Activated CD4-positive, alpha-beta memory T cell treated with anti-CD3 and anti-CD28 coated beads for 36 hours (primary cell): ENCODE measurements around the gene ABLIM2. TPM values are rescaled to one million over a fixed set of nuclear protein-coding genes. Genes with fewer than 3 reads are reported as not detected.

Experiments used
- CTCF ChIA-PET: fragments of 350-600 bp; sonication (Branson Sonifier 250); formaldehyde crosslinking; loops from one replicate; lab custom pipeline; 2021; ENCODE audit warnings: antibody characterized with exemption, inconsistent platforms; lab: Charles Lee
- POLR2A ChIA-PET: fragments of 350-600 bp; sonication (Branson Sonifier 250); formaldehyde crosslinking; loops from one replicate; lab custom pipeline; 2021; ENCODE audit warnings: antibody characterized with exemption; lab: Charles Lee
- DNase-seq: peaks from one replicate; pipeline ENCODE4 v3.0.0-alpha.2; 2020
- H3K27ac Mint-ChIP-seq: one replicate; pipeline ENCODE4 v1.8.0; 2021; ENCODE audit warnings: mixed read lengths
- H3K27me3 Mint-ChIP-seq: one replicate; pipeline ENCODE4 v1.8.0; 2021; ENCODE audit warnings: mixed read lengths
- H3K36me3 Mint-ChIP-seq: one replicate; pipeline ENCODE4 v1.8.0; 2021; ENCODE audit warnings: mixed read lengths
- H3K4me1 Mint-ChIP-seq: one replicate; pipeline ENCODE4 v1.8.0; 2021; ENCODE audit warnings: low read depth, mixed read lengths
- H3K4me3 Mint-ChIP-seq: one replicate; pipeline ENCODE4 v1.8.0; 2021; ENCODE audit warnings: mild to moderate bottlenecking, mixed read lengths
- H3K9me3 Mint-ChIP-seq: one replicate; pipeline ENCODE4 v1.8.0; 2021; ENCODE audit warnings: mixed read lengths
- intact Hi-C: fragments of 100-400 bp; cut with micrococcal nuclease; formaldehyde crosslinking; loops from one replicate; pipeline ENCODE4 v1.15.1; 2023
- total RNA-seq, 2 experiments: library from RNA; stranded (reverse); gene quantifications; one replicate each; pipeline ENCODE4 v1.2.3, GENCODE V29; 2021

ABLIM2 gene
- total RNA-seq, 2 experiments from 2014 or later, result 0.55 to 0.63 TPM

- no peak for DNase-seq
- peaks cover 74% of the 10 kb centered on the region for H3K4me1 Mint-ChIP-seq
- intact Hi-C loops, result loop anchor here (10.0 kb wide), 2 partner anchors 466 to 1274 kb away; partner anchors contain the start of gene S100P
- H3K9me3 Mint-ChIP-seq, result no peaks in the 10 kb centered on the region
- H3K27ac Mint-ChIP-seq, result peak overlapping the region; percentile 100
- H3K4me3 Mint-ChIP-seq, result no peak overlapping the region
- H3K27me3 Mint-ChIP-seq, result no peaks in the 10 kb centered on the region
- peaks cover 31% of the 10 kb centered on the region for H3K36me3 Mint-ChIP-seq
- ChIA-PET POLR2A (interaction anchor here (0.5 to 1.5 kb wide), 5 partner anchors 16 to 137 kb away, joined by 3 to 4 read pairs (median 3); partner anchors contain the start of gene AFAP1), CTCF (interaction anchor here (1.0 to 2.9 kb wide), 6 partner anchors 7 to 166 kb away, joined by 3 to 9 read pairs (median 4); partner anchors contain the start of gene AFAP1)
Measured at GRCh38 chr4:7968262-7968896, 190.2 kb downstream of the ABLIM2 start.

DNA sequence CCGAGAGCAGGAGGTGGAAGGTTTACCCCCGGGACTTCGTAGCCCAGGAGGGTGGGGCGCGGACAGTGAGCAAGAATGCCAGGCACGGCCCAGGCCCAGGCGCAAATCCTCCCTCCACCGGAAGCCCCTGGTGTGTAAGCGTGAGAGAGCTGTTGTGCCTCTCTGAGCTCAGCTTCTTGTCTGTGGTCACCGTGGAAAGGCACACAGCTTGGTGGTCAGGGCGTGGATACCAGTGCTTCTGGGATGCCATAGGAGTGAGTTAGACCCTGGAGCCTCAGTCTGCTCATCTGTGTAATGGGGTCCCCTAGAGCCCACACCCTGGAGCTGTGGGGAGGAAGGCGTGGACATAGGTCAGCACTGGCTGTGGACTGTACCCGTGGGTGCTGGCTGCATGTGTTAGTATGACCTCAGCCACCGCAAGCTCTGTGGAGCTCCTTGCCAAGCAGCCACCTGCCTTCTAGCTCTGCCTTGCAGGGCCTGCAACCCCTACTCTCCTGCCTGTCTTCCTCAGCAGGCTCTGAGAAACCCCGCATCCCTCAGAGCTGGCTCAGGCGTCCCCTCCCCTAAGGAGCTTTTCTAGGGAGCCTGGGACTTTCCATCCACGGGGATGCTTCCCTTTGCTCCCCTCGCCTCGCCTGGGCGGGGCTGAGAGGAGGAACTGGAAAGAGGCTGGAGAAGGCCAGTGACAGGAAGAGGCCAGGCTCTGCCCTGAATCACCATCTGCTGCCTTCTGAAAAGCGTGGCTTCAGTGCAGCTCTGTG, 190.9 kb downstream of the ABLIM2 start:
- ChIA-PET CTCF (interaction anchor here (0.7 to 1.6 kb wide), 6 partner anchors 18 to 165 kb away, joined by 3 to 8 read pairs (median 4); no protein-coding TSS in a partner anchor), POLR2A (interaction anchor here (0.5 to 1.0 kb wide), 3 partner anchors 99 to 136 kb away, joined by 3 read pairs; no protein-coding TSS in a partner anchor)
- peaks cover 73% of the 10 kb centered on the region for H3K4me1 Mint-ChIP-seq
- H3K9me3 Mint-ChIP-seq, result no peaks in the 10 kb centered on the region
- no peak overlapping the region for H3K4me3 Mint-ChIP-seq
- peak overlapping the region; percentile 100 for H3K27ac Mint-ChIP-seq
- H3K27me3 Mint-ChIP-seq, result no peaks in the 10 kb centered on the region
- peaks cover 26% of the 10 kb centered on the region for H3K36me3 Mint-ChIP-seq
- intact Hi-C loops, result loop anchor here (10.0 kb wide), 2 partner anchors 467 to 1273 kb away; partner anchors contain the start of gene S100P
- DNase-seq, result peak; percentile 39

GRCh38 chr4:7967063-7967440, 191.6 kb downstream of the ABLIM2 start:
- Mint-ChIP-seq H3K4me1 (peaks cover 69% of the 10 kb centered on the region), H3K36me3 (peaks cover 20% of the 10 kb centered on the region), H3K9me3 (no peaks in the 10 kb centered on the region), H3K27me3 (no peaks in the 10 kb centered on the region), H3K27ac (peak overlapping the region; percentile 56), H3K4me3 (no peak overlapping the region)
- DNase-seq, result no peak
- intact Hi-C loops, result loop anchor here (10.0 kb wide), 2 partner anchors 468 to 1272 kb away; partner anchors contain the start of gene S100P
- ChIA-PET CTCF (interaction anchor here (0.7 to 1.6 kb wide), 5 partner anchors 19 to 165 kb away, joined by 3 to 8 read pairs (median 4); no protein-coding TSS in a partner anchor), POLR2A (interaction anchor here (1.0 kb wide), 1 partner anchor 100 kb away, joined by 3 read pairs; no protein-coding TSS in a partner anchor)

GRCh38 chr4:7966281-7967062, 192.1 kb downstream of the ABLIM2 start:
- CTCF ChIA-PET, result interaction anchor here (1.4 to 1.8 kb wide), 4 partner anchors 12 to 164 kb away, joined by 4 to 8 read pairs (median 4); no protein-coding TSS in a partner anchor

DNA sequence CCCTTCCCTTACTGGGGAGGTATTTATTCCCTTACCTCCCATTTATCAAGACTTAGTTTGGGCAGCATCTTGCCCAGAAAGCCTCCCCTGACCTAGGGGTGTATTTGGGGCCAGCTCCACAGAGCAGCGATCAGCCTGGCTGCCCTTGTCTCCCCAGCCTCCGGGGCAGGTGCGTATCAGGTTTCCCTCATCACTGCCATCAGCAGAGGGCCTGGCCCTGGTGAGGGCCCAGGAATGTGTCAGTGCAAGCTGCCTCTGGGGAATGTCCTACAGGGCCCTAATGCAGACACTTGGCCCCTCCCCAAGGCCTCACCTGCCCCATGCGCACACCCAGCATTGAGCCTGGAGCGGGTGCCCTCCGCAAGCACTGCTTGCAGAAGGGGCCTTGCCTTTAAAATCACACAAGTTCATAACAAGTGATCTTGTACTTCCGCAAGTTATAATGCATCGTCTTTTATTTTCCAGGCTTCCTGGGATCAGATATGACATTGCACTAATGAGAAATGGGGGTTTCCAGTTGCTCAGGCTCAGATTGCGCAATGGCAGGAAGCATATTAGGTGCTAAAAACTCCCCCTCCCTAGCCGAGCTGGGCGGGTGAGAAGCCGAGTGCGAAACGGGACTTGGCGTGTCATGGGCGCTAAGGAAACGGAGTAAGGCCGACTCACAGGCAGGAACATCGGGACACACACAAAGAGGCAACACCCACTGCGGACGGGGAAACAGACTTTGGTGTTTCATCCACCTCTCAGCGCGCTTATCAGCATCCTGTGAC, 193.5 kb downstream of the ABLIM2 start:
- Mint-ChIP-seq H3K27me3 (no peaks in the 10 kb centered on the region), H3K4me1 (peaks cover 74% of the 10 kb centered on the region), H3K4me3 (peak overlapping the region; percentile 17), H3K36me3 (peaks cover 5% of the 10 kb centered on the region), H3K9me3 (no peaks in the 10 kb centered on the region), H3K27ac (peak overlapping the region; percentile 83)
- ChIA-PET CTCF (interaction anchor here (0.6 to 2.3 kb wide), 10 partner anchors 14 to 1707 kb away, joined by 3 to 15 read pairs (median 3); no protein-coding TSS in a partner anchor), POLR2A (interaction anchor here (0.9 to 1.5 kb wide), 2 partner anchors 8 to 137 kb away, joined by 3 to 4 read pairs; no protein-coding TSS in a partner anchor)
- intact Hi-C loops, result loop anchor here (1.0 to 10.0 kb wide), 4 partner anchors 22 to 1270 kb away; partner anchors contain the start of gene S100P
- peak; percentile 83 for DNase-seq

More at GRCh38 chr4:7966281-7967062, 192.1 kb downstream of the ABLIM2 start:
- Mint-ChIP-seq H3K4me3 (no peak overlapping the region), H3K36me3 (peaks cover 15% of the 10 kb centered on the region), H3K4me1 (peaks cover 66% of the 10 kb centered on the region), H3K9me3 (no peaks in the 10 kb centered on the region), H3K27ac (peak overlapping the region; percentile 56), H3K27me3 (no peaks in the 10 kb centered on the region)
- intact Hi-C loops, result loop anchor here (10.0 kb wide), 2 partner anchors 468 to 1272 kb away; partner anchors contain the start of gene S100P
- no peak for DNase-seq
- POLR2A ChIA-PET, result interaction anchor here (1.0 to 1.5 kb wide), 2 partner anchors 99 to 138 kb away, joined by 3 to 4 read pairs; no protein-coding TSS in a partner anchor

DNA sequence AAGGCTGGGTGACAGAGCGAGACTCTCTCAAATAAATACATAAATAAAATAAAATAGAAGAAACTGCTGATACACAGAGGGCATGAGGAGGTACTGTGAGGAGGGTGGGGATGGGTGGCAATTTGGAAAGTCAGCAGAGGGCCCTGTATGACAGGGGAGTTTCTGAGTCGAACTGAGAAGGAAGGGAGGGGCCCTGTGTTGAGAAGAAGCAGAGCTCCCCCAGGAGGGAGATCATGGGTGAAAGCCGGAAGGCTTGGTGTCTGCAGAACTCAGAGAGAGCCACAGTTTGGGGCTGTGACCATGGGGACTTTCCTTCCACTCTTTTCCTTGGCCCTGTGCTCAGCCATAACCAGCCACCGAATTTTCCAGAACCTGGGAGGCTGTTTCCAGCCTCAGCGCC, 194.2 kb downstream of the ABLIM2 start:
- DNase-seq, result peak; percentile 80
- no peaks in the 10 kb centered on the region for H3K36me3 Mint-ChIP-seq
- peaks cover 68% of the 10 kb centered on the region for H3K4me1 Mint-ChIP-seq
- ChIA-PET POLR2A (interaction anchor here (0.9 kb wide), 1 partner anchor 9 kb away, joined by 3 read pairs; no protein-coding TSS in a partner anchor), CTCF (interaction anchor here (0.6 to 2.3 kb wide), 9 partner anchors 14 to 1707 kb away, joined by 3 to 15 read pairs (median 3); no protein-coding TSS in a partner anchor)
- H3K27me3 Mint-ChIP-seq, result no peaks in the 10 kb centered on the region
- no peaks in the 10 kb centered on the region for H3K9me3 Mint-ChIP-seq
- intact Hi-C loops, result loop anchor here (2.0 to 10.0 kb wide), 3 partner anchors 22 to 1270 kb away; partner anchors contain the start of gene S100P
- peak overlapping the region; percentile 83 for H3K27ac Mint-ChIP-seq
- peak overlapping the region; percentile 17 for H3K4me3 Mint-ChIP-seq

- intact Hi-C loops, result loop anchor here (2.0 to 10.0 kb wide), 3 partner anchors 23 to 1269 kb away; partner anchors contain the start of gene S100P
- Mint-ChIP-seq H3K36me3 (no peaks in the 10 kb centered on the region), H3K4me1 (peaks cover 68% of the 10 kb centered on the region), H3K27ac (peak overlapping the region; percentile 83), H3K9me3 (no peaks in the 10 kb centered on the region), H3K27me3 (no peaks in the 10 kb centered on the region), H3K4me3 (no peak overlapping the region)
- no peak for DNase-seq
- ChIA-PET POLR2A (no interaction called here), CTCF (interaction anchor here (1.5 to 2.3 kb wide), 2 partner anchors 26 to 159 kb away, joined by 5 to 15 read pairs; no protein-coding TSS in a partner anchor)
Measured at GRCh38 chr4:7963691-7964090, 194.9 kb downstream of the ABLIM2 start.

DNA sequence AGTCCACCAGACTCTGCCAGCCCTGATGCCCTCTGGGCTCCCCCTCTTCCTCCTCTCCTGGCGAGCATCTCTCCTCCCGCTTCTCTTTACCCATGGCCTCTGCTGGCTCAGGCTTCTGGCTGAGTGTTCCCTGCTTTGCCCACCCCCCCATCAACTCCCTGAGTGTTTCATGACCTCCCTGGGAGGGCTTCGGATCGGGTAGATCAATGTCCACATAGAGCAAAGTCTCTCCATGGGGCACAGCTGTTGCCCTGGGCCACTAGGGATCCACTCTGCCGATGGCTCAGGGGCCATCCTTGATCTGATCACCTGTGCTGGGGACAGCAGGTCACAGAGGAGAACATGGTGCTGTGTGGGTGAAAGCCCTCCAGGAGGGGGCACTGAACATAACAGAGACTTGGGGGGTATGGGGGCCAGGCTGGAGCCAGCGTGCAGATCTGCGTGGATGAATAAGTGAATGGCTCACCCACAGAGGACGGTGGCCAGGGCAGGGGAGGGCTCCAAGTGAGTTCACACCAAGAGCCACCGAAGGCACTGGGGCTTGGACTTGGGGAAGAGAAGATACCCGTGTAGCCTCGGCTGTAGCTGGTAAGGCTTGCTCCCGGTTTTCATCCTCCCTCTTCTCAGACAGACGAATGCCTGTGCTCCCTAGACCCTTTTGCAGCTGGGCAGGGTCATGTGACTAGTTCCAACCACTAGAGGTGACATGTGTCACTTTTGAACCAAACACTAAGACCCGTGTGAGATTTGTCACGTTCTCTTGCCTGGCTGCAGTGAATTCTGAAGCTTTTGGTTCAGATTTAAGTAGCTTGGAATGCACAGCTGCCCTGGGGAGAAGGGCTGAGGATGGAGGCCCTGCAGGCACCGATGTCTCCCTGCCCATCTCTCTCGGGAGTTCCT, 195.8 kb downstream of the ABLIM2 start:
- H3K27ac Mint-ChIP-seq, result peak overlapping the region; percentile 43
- H3K4me3 Mint-ChIP-seq, result no peak overlapping the region
- no peaks in the 10 kb centered on the region for H3K27me3 Mint-ChIP-seq
- H3K36me3 Mint-ChIP-seq, result no peaks in the 10 kb centered on the region
- H3K4me1 Mint-ChIP-seq, result peaks cover 62% of the 10 kb centered on the region
- ChIA-PET CTCF (interaction anchor here (1.2 to 2.3 kb wide), 2 partner anchors 158 kb away, joined by 5 to 15 read pairs; no protein-coding TSS in a partner anchor), POLR2A (no interaction called here)
- H3K9me3 Mint-ChIP-seq, result no peaks in the 10 kb centered on the region
- intact Hi-C loops, result loop anchor here (10.0 kb wide), 2 partner anchors 472 to 1268 kb away; partner anchors contain the start of gene S100P
- DNase-seq, result no peak
